GM12801 (cell line): ENCODE measurements around the gene CETP.

Experiments
- TF ChIP-seq, protein P1 (sequence below): IDR thresholded peaks from one replicate; pipeline ENCODE4 v1.5.1; 2011; ENCODE audit warnings: control low read depth; ENCODE audit not compliant: insufficient read length; ENCODE audit errors: extremely low read depth

CETP gene

DNA sequence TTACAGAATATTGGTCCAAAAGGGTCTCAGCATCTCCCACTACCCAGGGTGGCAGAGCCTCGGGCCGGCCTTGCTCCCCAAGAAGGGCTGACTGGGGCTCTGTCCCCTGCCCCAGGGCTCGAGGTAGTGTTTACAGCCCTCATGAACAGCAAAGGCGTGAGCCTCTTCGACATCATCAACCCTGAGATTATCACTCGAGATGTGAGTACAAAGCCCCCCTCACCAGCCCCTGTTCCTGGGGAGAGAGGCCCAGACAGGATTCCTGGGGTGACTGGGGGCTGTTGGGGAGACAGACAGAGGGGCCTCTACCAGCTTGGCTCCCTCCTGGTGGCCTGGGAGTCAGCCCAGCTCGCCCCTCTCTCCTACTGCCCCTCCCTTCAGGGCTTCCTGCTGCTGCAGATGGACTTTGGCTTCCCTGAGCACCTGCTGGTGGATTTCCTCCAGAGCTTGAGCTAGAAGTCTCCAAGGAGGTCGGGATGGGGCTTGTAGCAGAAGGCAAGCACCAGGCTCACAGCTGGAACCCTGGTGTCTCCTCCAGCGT is 21.5 kb downstream of the CETP start:
- TF ChIP-seq, protein P1, sequence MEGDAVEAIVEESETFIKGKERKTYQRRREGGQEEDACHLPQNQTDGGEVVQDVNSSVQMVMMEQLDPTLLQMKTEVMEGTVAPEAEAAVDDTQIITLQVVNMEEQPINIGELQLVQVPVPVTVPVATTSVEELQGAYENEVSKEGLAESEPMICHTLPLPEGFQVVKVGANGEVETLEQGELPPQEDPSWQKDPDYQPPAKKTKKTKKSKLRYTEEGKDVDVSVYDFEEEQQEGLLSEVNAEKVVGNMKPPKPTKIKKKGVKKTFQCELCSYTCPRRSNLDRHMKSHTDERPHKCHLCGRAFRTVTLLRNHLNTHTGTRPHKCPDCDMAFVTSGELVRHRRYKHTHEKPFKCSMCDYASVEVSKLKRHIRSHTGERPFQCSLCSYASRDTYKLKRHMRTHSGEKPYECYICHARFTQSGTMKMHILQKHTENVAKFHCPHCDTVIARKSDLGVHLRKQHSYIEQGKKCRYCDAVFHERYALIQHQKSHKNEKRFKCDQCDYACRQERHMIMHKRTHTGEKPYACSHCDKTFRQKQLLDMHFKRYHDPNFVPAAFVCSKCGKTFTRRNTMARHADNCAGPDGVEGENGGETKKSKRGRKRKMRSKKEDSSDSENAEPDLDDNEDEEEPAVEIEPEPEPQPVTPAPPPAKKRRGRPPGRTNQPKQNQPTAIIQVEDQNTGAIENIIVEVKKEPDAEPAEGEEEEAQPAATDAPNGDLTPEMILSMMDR, result no peak

DNA sequence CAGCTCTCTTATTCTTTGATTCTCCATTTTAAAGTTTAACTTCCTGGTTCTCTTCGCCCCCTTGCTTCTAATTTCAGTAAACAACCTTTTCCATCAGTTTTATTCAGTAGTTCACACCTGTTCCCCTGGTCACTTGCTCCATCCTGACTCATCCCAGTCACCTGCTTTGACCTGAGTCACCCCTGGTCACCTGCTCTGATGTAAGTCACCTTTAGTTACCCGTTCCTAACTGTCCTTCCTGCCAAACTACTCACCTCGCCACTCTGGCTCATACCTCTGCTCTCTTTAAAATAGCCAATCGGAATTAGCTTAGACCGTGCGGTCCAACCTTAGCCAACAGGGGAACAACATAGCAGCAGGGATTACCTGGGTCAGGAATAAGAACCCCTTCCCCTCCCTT is 22.9 kb downstream of the CETP start:
- TF ChIP-seq, protein P1, result no peak

DNA sequence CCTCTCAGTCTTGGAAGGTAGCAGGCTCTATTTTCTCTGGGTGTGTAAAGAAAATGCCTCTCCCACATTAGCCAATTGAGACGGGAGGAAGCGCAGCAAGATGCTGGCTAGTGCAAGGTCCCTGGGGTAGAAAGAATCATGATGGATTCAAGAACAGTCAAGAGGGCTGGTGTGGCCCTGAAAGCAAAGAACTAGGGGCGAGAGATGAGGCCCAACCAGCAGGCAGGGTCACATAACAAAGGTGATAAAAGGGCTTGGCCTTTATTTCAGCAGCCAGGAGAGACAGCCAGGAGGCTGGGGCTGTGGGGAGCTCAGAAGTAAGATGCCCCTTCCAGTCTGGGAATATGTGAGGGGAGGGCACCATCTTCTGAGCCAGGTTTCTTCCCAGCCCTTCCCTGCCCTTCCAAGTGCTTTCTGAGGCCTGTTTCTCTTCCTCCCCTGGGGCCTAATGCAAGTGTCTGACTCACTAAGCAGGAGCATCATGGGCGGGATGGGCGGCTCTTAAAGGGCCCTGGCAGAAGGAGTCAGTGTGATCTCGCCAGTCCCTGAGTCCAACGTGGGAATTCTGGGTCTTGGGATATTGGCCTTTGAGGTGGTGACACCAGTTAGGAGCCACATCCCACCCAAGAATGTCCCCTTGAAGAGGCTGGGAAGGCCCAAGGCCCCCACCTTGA is 23.7 kb downstream of the CETP start:
- TF ChIP-seq, protein P1, result no peak

DNA sequence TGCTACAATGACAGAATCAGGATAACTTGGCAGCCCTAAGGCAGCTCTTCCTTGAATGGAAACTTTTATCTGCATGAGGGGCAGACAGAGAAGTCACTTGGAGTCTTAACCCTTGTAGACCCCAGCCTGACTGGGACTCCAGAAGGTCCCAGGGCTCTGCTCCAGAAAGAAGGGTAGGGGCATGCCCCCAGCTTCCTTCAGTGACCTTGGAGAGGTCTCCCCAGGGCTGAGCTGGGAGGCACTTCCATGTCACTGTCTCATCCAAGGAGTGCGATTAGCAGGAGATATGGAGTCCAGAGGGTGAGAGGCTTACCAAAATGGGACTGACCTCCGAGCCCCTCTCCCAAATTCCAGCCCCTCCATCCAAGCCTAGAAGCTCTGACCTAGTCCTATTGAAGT is 24.2 kb downstream of the CETP start:
- TF ChIP-seq, protein P1, result no peak

DNA sequence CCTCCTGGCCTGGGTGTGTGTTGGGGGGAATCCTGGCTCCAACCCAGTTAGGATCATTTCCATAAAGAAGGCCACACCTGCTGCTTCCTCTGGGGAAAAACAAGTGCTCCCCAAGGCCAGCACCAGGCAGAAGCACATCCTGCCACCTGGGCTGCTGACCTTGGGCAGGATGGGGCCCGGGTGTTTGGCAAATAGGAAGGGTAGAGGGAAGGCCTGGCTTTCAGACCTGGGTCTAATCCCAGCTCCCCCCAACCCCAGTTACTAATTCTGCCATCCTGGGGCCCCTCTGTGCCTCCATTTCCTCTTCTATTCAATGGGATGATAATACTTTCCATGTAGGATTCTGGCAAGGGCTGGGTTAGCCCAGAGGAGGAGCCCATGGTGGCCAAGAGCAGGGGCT is 24.6 kb downstream of the CETP start:
- TF ChIP-seq, protein P1, result no peak

DNA sequence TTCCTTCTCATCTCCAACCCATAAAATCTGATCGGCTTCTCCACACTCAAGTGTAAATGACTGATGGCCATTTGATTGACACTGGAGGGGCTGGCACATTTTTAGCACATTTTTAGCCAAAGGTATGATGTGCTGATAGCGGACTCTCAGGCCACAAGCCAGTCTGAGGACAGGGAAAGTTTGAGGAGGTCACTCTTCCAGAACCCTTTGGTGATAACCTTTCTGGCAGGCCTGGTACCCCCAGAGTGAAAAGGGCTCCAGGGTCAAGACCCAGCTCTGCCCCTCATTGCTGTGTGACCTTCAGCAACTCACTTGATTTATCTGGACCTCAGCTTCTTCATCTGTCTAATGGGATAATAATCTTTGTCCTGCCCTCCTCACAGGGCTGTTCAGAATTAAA is 25.9 kb downstream of the CETP start:
- TF ChIP-seq, protein P1, result no peak

DNA sequence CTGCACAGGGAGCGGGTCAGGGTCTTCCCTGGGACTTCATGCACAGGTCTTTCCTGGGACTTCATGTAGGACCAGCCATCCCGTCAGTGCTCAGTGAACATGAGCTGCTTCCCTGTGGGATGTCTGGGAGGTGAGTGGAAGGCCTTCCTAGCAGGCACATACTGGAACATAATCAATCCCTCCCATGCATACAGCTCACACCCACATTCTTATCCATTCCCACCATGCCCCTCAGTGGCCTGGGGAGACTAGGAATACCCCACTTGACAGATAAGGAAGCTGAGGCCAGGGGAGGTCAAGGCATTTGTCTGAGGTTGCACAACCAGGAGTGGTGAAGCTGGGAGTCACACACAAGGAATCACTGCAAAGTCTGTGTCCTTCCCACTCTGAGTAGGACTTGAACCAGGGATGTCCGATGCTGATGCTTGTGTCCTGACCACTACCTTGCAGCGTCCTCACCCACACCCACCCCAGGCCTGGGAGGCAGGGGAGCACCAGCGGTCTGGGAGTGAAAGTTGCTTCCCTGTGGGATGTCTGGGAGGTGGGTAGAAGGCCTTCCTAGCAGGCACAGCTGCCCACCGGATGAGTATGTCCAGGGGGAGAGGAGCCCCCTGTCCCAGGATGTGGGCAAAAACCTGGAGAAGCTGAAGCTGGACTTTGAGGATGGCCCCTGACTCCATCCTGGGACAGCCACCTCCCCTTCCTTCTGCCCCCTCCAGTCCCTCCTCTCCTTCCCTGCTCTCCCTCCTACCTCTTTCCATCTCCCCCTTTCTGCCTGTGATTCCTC is 26.6 kb downstream of the CETP start:
- TF ChIP-seq, protein P1, result no peak
